ENCODE results near the gene IL5RA.

- TF ChIP-seq ZNF8 (CRISPR knock-in tag; IDR thresholded peaks at IDR 0.05) (no peak), CSDC2 (CRISPR knock-in tag; IDR thresholded peaks at IDR 0.05) (no peak), RARB (CRISPR knock-in tag; IDR thresholded peaks at IDR 0.05) (no peak), PATZ1 (CRISPR knock-in tag; IDR thresholded peaks at IDR 0.05; ENCODE audit: borderline replicate concordance) (no peak), POU6F1 (CRISPR knock-in tag; IDR thresholded peaks at IDR 0.05; ENCODE audit: borderline replicate concordance, low read depth) (no peak), GLIS3 (CRISPR knock-in tag; IDR thresholded peaks at IDR 0.05) (no peak), SNAI2 (CRISPR knock-in tag; IDR thresholded peaks at IDR 0.05) (no peak), ZNF565 (CRISPR knock-in tag; conservative IDR thresholded peaks at IDR 0.05; ENCODE audit: low read depth) (no peak), CSRNP3 (CRISPR knock-in tag; IDR thresholded peaks at IDR 0.05) (no peak), ZFP30 (CRISPR knock-in tag; IDR thresholded peaks at IDR 0.05) (no peak), PPARA (CRISPR knock-in tag; IDR thresholded peaks at IDR 0.05; ENCODE audit: borderline replicate concordance) (no peak), ISL1 (CRISPR knock-in tag; IDR thresholded peaks at IDR 0.05) (no peak)
Measured at GRCh38 chr3:3066378-3066777, 43.8 kb downstream of the IL5RA start.

Data from SK-N-SH treated with all-trans-retinoic acid at 6 μM for 48 hours (cell line).